Measurements from ENCODE around the gene PNPLA7. TPM values are rescaled to one million over a fixed set of nuclear protein-coding genes. Genes with fewer than 3 reads are reported as not detected.

The PNPLA7 gene
- total and polyA plus RNA-seq, 10 of the 15 experiments (the other 5 are each of a cell fraction or from before 2014, with no cell fraction given), result 0.04 to 0.85 (median 0.19) TPM; not detected in 1

DNA sequence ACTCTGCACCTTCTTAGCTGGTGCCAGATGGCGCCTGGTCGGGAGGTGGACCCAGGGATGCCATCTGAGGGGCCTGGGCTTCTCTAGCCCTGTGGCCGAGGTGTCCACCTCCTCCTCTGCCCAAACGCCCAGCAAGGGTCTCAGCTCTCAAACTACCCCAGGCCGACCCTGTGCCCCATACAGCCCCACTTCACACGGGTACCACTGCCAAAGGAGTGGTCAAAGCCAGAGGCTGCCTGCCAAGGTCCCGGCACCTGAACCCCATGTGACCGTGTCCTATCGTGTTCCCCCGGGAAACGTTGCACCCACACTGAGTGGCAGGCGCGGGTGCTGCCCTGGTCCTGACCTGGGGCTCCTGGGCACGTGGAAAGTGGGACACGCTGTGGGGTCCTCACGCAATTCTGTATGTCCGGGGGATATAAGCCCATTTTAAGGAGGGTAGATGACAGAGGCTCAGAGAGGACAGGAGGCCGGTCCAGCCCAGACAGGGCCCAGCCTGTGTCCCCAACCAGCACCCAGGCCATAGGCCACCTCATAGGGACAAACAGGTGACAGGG, 111.0 kb downstream of the PNPLA7 start:
- H3K36me3 ChIP-seq (ENCODE audit: control insufficient read depth in 2 of 2, insufficient read depth in 2 of 2, low read length in 1 of 2), result no peaks in the 10 kb centered on the region
- no peak overlapping the region for H3K27ac ChIP-seq (ENCODE audit: control insufficient read depth, insufficient read depth)
- 30% methylated on average over 18 of the region's 18 CpGs for WGBS (ENCODE audit: insufficient coverage, insufficient replicate concordance, low lambda C conversion rate, missing lambda C conversion rate)
- H3K27me3 ChIP-seq (replicated peaks in 1 of 2; ENCODE audit: control insufficient read depth in 2 of 2, insufficient read depth in 2 of 2, low read length in 1 of 2), result no peaks in the 10 kb centered on the region
- TF ChIP-seq MYB (IDR thresholded peaks at IDR 0.05; ENCODE audit: borderline replicate concordance, low read depth, low read length) (no peak), ATF3 (IDR thresholded peaks at IDR 0.05; ENCODE audit: borderline replicate concordance, extremely low read depth, low read depth, low read length) (no peak), YY1 (IDR thresholded peaks at IDR 0.05; ENCODE audit: low read depth, low read length) (no peak), FOXK2 (IDR thresholded peaks at IDR 0.05) (no peak), MTA2 (IDR thresholded peaks at IDR 0.05; ENCODE audit: low read depth) (no peak), TARDBP (IDR thresholded peaks at IDR 0.05; ENCODE audit: borderline replicate concordance) (no peak), RUNX3 (IDR thresholded peaks at IDR 0.05; ENCODE audit: low read length) (no peak), CHD4 (IDR thresholded peaks at IDR 0.05) (no peak)
- TF ChIP-seq, protein P1, sequence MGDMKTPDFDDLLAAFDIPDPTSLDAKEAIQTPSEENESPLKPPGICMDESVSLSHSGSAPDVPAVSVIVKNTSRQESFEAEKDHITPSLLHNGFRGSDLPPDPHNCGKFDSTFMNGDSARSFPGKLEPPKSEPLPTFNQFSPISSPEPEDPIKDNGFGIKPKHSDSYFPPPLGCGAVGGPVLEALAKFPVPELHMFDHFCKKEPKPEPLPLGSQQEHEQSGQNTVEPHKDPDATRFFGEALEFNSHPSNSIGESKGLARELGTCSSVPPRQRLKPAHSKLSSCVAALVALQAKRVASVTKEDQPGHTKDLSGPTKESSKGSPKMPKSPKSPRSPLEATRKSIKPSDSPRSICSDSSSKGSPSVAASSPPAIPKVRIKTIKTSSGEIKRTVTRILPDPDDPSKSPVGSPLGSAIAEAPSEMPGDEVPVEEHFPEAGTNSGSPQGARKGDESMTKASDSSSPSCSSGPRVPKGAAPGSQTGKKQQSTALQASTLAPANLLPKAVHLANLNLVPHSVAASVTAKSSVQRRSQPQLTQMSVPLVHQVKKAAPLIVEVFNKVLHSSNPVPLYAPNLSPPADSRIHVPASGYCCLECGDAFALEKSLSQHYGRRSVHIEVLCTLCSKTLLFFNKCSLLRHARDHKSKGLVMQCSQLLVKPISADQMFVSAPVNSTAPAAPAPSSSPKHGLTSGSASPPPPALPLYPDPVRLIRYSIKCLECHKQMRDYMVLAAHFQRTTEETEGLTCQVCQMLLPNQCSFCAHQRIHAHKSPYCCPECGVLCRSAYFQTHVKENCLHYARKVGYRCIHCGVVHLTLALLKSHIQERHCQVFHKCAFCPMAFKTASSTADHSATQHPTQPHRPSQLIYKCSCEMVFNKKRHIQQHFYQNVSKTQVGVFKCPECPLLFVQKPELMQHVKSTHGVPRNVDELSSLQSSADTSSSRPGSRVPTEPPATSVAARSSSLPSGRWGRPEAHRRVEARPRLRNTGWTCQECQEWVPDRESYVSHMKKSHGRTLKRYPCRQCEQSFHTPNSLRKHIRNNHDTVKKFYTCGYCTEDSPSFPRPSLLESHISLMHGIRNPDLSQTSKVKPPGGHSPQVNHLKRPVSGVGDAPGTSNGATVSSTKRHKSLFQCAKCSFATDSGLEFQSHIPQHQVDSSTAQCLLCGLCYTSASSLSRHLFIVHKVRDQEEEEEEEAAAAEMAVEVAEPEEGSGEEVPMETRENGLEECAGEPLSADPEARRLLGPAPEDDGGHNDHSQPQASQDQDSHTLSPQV (IDR thresholded peaks at IDR 0.05), result no peak
- ATAC-seq (no peak), DNase-seq (ENCODE audit: low read depth, low spot score) (no peak), FAIRE-seq (no peak)
- no peak overlapping the region for H3K4me3 ChIP-seq
- intact Hi-C loops (cut with micrococcal nuclease; ENCODE audit: unreplicated experiment) (no loop called here), in situ Hi-C loops (cut with MboI) (no loop called here)
- no TSS peak for BruUV-seq (replicated peaks)
- SMC1A ChIA-PET (ENCODE audit: uncharacterized antibody, unreplicated experiment), result no interaction called here
- no peak overlapping the region for H3K9ac ChIP-seq (ENCODE audit: control insufficient read depth, insufficient read depth, low read length)
- H3K79me2 ChIP-seq (ENCODE audit: control insufficient read depth, insufficient read depth, low read length), result no peaks in the 10 kb centered on the region
- CTCF ChIA-PET, result no interaction called here
- H3K9me3 ChIP-seq (replicated peaks; ENCODE audit: control insufficient read depth, insufficient read depth, low read length), result no peaks in the 10 kb centered on the region
- POLR2A ChIA-PET, result no interaction called here
- RAD21 ChIA-PET (ENCODE audit: unreplicated experiment), result no interaction called here
- no peaks in the 10 kb centered on the region for H4K20me1 ChIP-seq (ENCODE audit: control insufficient read depth, insufficient read depth)
- no peak overlapping the region for H2AFZ ChIP-seq (ENCODE audit: control insufficient read depth, low read depth, low read length)
- H3K4me2 ChIP-seq (ENCODE audit: control insufficient read depth, insufficient read depth), result no peak overlapping the region
- H3K4me1 ChIP-seq (ENCODE audit: control insufficient read depth, insufficient read depth, low read length), result no peaks in the 10 kb centered on the region

Measured in GM12878 (cell line).